ENCODE results near the gene HDHD2.

DNA sequence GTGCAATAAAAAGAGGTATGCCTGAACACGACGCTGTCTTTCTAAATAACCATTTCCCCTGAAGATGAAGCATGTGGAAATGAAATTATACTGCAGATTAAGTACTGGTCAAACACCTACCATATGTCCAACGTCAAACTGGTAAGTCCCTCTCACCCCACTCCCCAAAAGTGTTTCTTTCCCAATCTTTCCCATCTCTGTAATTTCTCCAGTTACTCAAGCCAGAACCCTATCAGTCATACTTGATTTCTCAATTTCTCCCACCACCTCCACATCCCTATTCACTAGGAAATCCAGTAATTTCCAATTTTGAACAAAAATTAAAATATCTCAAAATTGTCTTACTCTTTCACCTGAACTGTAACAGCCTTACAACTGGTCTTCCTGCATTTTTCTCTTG lies 29.2 kb downstream of the HDHD2 start:
- TF ChIP-seq POLR2A (IDR thresholded peaks at IDR 0.05), result no peak
- TF ChIP-seq, protein P1, sequence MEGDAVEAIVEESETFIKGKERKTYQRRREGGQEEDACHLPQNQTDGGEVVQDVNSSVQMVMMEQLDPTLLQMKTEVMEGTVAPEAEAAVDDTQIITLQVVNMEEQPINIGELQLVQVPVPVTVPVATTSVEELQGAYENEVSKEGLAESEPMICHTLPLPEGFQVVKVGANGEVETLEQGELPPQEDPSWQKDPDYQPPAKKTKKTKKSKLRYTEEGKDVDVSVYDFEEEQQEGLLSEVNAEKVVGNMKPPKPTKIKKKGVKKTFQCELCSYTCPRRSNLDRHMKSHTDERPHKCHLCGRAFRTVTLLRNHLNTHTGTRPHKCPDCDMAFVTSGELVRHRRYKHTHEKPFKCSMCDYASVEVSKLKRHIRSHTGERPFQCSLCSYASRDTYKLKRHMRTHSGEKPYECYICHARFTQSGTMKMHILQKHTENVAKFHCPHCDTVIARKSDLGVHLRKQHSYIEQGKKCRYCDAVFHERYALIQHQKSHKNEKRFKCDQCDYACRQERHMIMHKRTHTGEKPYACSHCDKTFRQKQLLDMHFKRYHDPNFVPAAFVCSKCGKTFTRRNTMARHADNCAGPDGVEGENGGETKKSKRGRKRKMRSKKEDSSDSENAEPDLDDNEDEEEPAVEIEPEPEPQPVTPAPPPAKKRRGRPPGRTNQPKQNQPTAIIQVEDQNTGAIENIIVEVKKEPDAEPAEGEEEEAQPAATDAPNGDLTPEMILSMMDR (IDR thresholded peaks at IDR 0.05), result no peak
